SK-N-SH treated with all-trans-retinoic acid at 6 μM for 48 hours (cell line): ENCODE data around the gene HSP90B1.

ENCODE experiments used
- PPARA ChIP-seq: fragments of 250-450 bp; sonication (Bioruptor Pico); IDR thresholded peaks from 2 replicates; pipeline ENCODE4 v1.5.0; 2020; ENCODE audit warnings: mild to moderate bottlenecking, borderline replicate concordance
- SNAI2 ChIP-seq: fragments of 250-450 bp; sonication (Bioruptor Pico); IDR thresholded peaks from 2 replicates; pipeline ENCODE4 v1.5.0; 2020; ENCODE audit warnings: mild to moderate bottlenecking, moderate library complexity
- ZC3H10 ChIP-seq: fragments of 250-450 bp; sonication (Bioruptor Pico); IDR thresholded peaks from 2 replicates; pipeline ENCODE4 v1.5.1; 2021; ENCODE audit warnings: mild to moderate bottlenecking, moderate library complexity
- ZFP30 ChIP-seq: fragments of 450-650 bp; formaldehyde crosslinking; IDR thresholded peaks from 2 replicates; pipeline ENCODE4 v1.5.0; 2022; ENCODE audit warnings: mild to moderate bottlenecking, moderate library complexity
- TF ChIP-seq, protein P1 (sequence below): fragments of 250-450 bp; sonication (Bioruptor Pico); IDR thresholded peaks from 2 replicates; pipeline ENCODE4 v1.8.0; 2020; ENCODE audit warnings: mild to moderate bottlenecking, moderate library complexity, borderline replicate concordance
- TF ChIP-seq, protein P2 (sequence below): fragments of 250-450 bp; sonication (Bioruptor Pico); IDR thresholded peaks from 2 replicates; pipeline ENCODE4 v1.5.1; 2021; ENCODE audit warnings: mild to moderate bottlenecking, moderate library complexity

- TF ChIP-seq, protein P1, sequence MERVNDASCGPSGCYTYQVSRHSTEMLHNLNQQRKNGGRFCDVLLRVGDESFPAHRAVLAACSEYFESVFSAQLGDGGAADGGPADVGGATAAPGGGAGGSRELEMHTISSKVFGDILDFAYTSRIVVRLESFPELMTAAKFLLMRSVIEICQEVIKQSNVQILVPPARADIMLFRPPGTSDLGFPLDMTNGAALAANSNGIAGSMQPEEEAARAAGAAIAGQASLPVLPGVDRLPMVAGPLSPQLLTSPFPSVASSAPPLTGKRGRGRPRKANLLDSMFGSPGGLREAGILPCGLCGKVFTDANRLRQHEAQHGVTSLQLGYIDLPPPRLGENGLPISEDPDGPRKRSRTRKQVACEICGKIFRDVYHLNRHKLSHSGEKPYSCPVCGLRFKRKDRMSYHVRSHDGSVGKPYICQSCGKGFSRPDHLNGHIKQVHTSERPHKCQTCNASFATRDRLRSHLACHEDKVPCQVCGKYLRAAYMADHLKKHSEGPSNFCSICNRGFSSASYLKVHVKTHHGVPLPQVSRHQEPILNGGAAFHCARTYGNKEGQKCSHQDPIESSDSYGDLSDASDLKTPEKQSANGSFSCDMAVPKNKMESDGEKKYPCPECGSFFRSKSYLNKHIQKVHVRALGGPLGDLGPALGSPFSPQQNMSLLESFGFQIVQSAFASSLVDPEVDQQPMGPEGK (CRISPR knock-in tag) = no peak
- TF ChIP-seq PPARA (CRISPR knock-in tag) (no peak), ZFP30 (CRISPR knock-in tag) (no peak), SNAI2 (no peak), ZC3H10 (no peak)
- TF ChIP-seq, protein P2, sequence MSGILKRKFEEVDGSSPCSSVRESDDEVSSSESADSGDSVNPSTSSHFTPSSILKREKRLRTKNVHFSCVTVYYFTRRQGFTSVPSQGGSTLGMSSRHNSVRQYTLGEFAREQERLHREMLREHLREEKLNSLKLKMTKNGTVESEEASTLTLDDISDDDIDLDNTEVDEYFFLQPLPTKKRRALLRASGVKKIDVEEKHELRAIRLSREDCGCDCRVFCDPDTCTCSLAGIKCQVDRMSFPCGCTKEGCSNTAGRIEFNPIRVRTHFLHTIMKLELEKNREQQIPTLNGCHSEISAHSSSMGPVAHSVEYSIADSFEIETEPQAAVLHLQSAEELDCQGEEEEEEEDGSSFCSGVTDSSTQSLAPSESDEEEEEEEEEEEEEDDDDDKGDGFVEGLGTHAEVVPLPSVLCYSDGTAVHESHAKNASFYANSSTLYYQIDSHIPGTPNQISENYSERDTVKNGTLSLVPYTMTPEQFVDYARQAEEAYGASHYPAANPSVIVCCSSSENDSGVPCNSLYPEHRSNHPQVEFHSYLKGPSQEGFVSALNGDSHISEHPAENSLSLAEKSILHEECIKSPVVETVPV = no peak
Measured at GRCh38 chr12:103886195-103886797, 43.9 kb upstream of the HSP90B1 start.
